ENCODE measurements around the gene CCDC183.

- TF ChIP-seq, protein P1, sequence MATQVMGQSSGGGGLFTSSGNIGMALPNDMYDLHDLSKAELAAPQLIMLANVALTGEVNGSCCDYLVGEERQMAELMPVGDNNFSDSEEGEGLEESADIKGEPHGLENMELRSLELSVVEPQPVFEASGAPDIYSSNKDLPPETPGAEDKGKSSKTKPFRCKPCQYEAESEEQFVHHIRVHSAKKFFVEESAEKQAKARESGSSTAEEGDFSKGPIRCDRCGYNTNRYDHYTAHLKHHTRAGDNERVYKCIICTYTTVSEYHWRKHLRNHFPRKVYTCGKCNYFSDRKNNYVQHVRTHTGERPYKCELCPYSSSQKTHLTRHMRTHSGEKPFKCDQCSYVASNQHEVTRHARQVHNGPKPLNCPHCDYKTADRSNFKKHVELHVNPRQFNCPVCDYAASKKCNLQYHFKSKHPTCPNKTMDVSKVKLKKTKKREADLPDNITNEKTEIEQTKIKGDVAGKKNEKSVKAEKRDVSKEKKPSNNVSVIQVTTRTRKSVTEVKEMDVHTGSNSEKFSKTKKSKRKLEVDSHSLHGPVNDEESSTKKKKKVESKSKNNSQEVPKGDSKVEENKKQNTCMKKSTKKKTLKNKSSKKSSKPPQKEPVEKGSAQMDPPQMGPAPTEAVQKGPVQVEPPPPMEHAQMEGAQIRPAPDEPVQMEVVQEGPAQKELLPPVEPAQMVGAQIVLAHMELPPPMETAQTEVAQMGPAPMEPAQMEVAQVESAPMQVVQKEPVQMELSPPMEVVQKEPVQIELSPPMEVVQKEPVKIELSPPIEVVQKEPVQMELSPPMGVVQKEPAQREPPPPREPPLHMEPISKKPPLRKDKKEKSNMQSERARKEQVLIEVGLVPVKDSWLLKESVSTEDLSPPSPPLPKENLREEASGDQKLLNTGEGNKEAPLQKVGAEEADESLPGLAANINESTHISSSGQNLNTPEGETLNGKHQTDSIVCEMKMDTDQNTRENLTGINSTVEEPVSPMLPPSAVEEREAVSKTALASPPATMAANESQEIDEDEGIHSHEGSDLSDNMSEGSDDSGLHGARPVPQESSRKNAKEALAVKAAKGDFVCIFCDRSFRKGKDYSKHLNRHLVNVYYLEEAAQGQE (IDR thresholded peaks at IDR 0.05), result no peak
- TF ChIP-seq, protein P2, sequence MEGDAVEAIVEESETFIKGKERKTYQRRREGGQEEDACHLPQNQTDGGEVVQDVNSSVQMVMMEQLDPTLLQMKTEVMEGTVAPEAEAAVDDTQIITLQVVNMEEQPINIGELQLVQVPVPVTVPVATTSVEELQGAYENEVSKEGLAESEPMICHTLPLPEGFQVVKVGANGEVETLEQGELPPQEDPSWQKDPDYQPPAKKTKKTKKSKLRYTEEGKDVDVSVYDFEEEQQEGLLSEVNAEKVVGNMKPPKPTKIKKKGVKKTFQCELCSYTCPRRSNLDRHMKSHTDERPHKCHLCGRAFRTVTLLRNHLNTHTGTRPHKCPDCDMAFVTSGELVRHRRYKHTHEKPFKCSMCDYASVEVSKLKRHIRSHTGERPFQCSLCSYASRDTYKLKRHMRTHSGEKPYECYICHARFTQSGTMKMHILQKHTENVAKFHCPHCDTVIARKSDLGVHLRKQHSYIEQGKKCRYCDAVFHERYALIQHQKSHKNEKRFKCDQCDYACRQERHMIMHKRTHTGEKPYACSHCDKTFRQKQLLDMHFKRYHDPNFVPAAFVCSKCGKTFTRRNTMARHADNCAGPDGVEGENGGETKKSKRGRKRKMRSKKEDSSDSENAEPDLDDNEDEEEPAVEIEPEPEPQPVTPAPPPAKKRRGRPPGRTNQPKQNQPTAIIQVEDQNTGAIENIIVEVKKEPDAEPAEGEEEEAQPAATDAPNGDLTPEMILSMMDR (IDR thresholded peaks at IDR 0.05; ENCODE audit: low read depth, low read length, missing input control), result no peak
- TF ChIP-seq MAX (IDR thresholded peaks at IDR 0.05) (no peak), ATF3 (IDR thresholded peaks at IDR 0.05) (no peak), SP1 (IDR thresholded peaks at IDR 0.05) (no peak), JUND (IDR thresholded peaks at IDR 0.05) (no peak), YY1 (IDR thresholded peaks at IDR 0.05) (no peak), TAF1 (conservative IDR thresholded peaks at IDR 0.05) (no peak), RAD21 (IDR thresholded peaks at IDR 0.05) (no peak), HNF4A (conservative IDR thresholded peaks at IDR 0.05) (no peak), RXRA (IDR thresholded peaks at IDR 0.05) (no peak), GABPA (IDR thresholded peaks at IDR 0.05 in 1 of 2, conservative IDR thresholded peaks at IDR 0.05 in 1 of 2) (no peak), EGR1 (IDR thresholded peaks at IDR 0.05; ENCODE audit: low read depth in 2 of 2) (no peak)
Observed at GRCh38 chr9:136835162-136835931, 39.2 kb downstream of the CCDC183 start.
